IMR-90 (cell line): ENCODE results near the gene PLCG2. TPM values are rescaled to one million over a fixed set of nuclear protein-coding genes. Genes with fewer than 3 reads are reported as not detected.
"Not testable (repeated sequence)": the region's sequence is repeated elsewhere in the genome, so short reads cannot be mapped to it uniquely, and the experiment has no call there.

Source experiments
- ATAC-seq: fragments of 200-7000 bp; cut with Tn5 transposase; 2 replicates; pipeline ENCODE4 v1.9.1; 2020; ENCODE audit warnings: low read depth, mild to moderate bottlenecking, moderate library complexity
- BruUV-seq: library from RNA; stranded (reverse); fragments of 400-500 nt; replicated peaks from 2 replicates; lab custom pipeline; 2021; lab: Mats Ljungman, UMichigan
- CTCF ChIA-PET: fragments of 300-600 bp; formaldehyde crosslinking; extraction: SDS; loops from one replicate; lab custom pipeline; 2021; ENCODE audit warnings: antibody characterized with exemption; lab: Yijun Ruan, JAX
- POLR2A ChIA-PET: fragments of 300-600 bp; sonication (Branson Sonifier 250); formaldehyde crosslinking; loops from one replicate; lab custom pipeline; 2022; ENCODE audit warnings: antibody characterized with exemption; ENCODE audit not compliant: unreplicated experiment; lab: Charles Lee
- DNase-seq: peaks from one replicate; pipeline ENCODE4 v3.0.0; 2013
- H2AFZ ChIP-seq: replicated peaks from 2 replicates; pipeline ENCODE3; 2013; ENCODE audit warnings: low read length, mild to moderate bottlenecking; ENCODE audit not compliant: poor library complexity
- H2AK5ac ChIP-seq: 2 replicates; pipeline ENCODE4 v1.6.1; 2013; ENCODE audit warnings: low read depth, low read length, inconsistent platforms
- H2AK9ac ChIP-seq: replicated peaks from 2 replicates; pipeline ENCODE3; 2013; ENCODE audit warnings: mild to moderate bottlenecking, low read depth, low read length, moderate library complexity; ENCODE audit not compliant: poor library complexity
- H2BK120ac ChIP-seq: 2 replicates; pipeline ENCODE4 v1.6.1; 2013; ENCODE audit warnings: low read depth, low read length, inconsistent platforms
- H2BK15ac ChIP-seq: 3 replicates; pipeline ENCODE4 v1.6.1; 2013; ENCODE audit warnings: low read depth, low read length, inconsistent platforms
- H2BK20ac ChIP-seq: 2 replicates; pipeline ENCODE4 v1.6.1; 2013; ENCODE audit warnings: low read depth, mild to moderate bottlenecking, inconsistent platforms, low read length, moderate library complexity
- H2BK5ac ChIP-seq: 2 replicates; pipeline ENCODE4 v1.6.1; 2013; ENCODE audit warnings: mild to moderate bottlenecking, low read depth, low read length, inconsistent platforms; ENCODE audit not compliant: poor library complexity, severe bottlenecking
- H3K14ac ChIP-seq: replicated peaks from 2 replicates; pipeline ENCODE4 v1.6.1; 2013; ENCODE audit warnings: low read depth, low read length, inconsistent platforms
- H3K18ac ChIP-seq: 2 replicates; pipeline ENCODE4 v1.6.1; 2013; ENCODE audit warnings: low read depth, low read length, control low read depth
- H3K23ac ChIP-seq: 2 replicates; pipeline ENCODE4 v1.6.1; 2013; ENCODE audit warnings: low read depth, low read length, inconsistent platforms
- H3K27ac ChIP-seq: 2 replicates; pipeline ENCODE4 v1.5.1; 2013; ENCODE audit warnings: mild to moderate bottlenecking, control low read depth, low read length; ENCODE audit not compliant: insufficient read depth
- H3K27me3 ChIP-seq: 2 replicates; pipeline ENCODE4 v1.6.1; 2013; ENCODE audit warnings: low read length; ENCODE audit not compliant: control insufficient read depth, insufficient read depth
- H3K36me3 ChIP-seq: 2 replicates; pipeline ENCODE4 v1.6.1; 2013; ENCODE audit warnings: low read length, mixed read lengths; ENCODE audit not compliant: control insufficient read depth, insufficient read depth
- H3K4ac ChIP-seq: 2 replicates; pipeline ENCODE4 v1.6.1; 2013; ENCODE audit warnings: low read depth, low read length, inconsistent platforms
- H3K4me1 ChIP-seq: 2 replicates; pipeline ENCODE4 v1.6.1; 2013; ENCODE audit warnings: low read length, mixed read lengths; ENCODE audit not compliant: control insufficient read depth, insufficient read depth
- H3K4me2 ChIP-seq: 2 replicates; pipeline ENCODE4 v1.6.1; 2013; ENCODE audit warnings: low read depth, mild to moderate bottlenecking, control low read depth, low read length, moderate library complexity
- H3K4me3 ChIP-seq: 2 replicates; pipeline ENCODE4 v1.5.1; 2013; ENCODE audit warnings: low read depth, mild to moderate bottlenecking, control low read depth, low read length, moderate library complexity; ENCODE audit not compliant: insufficient read depth
- H3K56ac ChIP-seq: 2 replicates; pipeline ENCODE4 v1.6.1; 2013; ENCODE audit warnings: low read length, inconsistent platforms; ENCODE audit not compliant: insufficient read depth; ENCODE audit errors: extremely low read depth
- H3K79me1 ChIP-seq, 2 experiments: 2 replicates each; pipeline ENCODE4 v1.6.1; 2013; ENCODE audit warnings: low read length in 2 of 2, inconsistent platforms in 1 of 2, low read depth in 1 of 2
- H3K9ac ChIP-seq: 2 replicates; pipeline ENCODE4 v1.6.1; 2013; ENCODE audit warnings: low read depth, low read length, control low read depth
- H3K9me1 ChIP-seq: 2 replicates; pipeline ENCODE4 v1.6.1; 2013; ENCODE audit warnings: low read length, inconsistent platforms; ENCODE audit not compliant: insufficient read depth
- H3K9me3 ChIP-seq: 2 replicates; pipeline ENCODE4 v1.6.1; 2013; ENCODE audit warnings: low read length; ENCODE audit not compliant: control insufficient read depth, insufficient read depth
- H4K20me1 ChIP-seq: 2 replicates; pipeline ENCODE4 v1.6.1; 2013; ENCODE audit warnings: low read length, inconsistent platforms; ENCODE audit not compliant: insufficient read depth
- H4K5ac ChIP-seq: 2 replicates; pipeline ENCODE4 v1.6.1; 2013; ENCODE audit warnings: mild to moderate bottlenecking, low read depth, low read length, control low read depth
- H4K8ac ChIP-seq, 2 experiments: 2 replicates each; pipeline ENCODE4 v1.6.1; 2013; ENCODE audit warnings: low read depth in 2 of 2, low read length in 2 of 2, control low read depth in 1 of 2, inconsistent platforms in 1 of 2
- H4K91ac ChIP-seq: 2 replicates; pipeline ENCODE4 v1.6.1; 2013; ENCODE audit warnings: low read depth, low read length, inconsistent platforms; ENCODE audit not compliant: insufficient read depth
- WGBS, 2 experiments: methylation state at CpG; one replicate each; pipeline versions ENCODE4 v1.1.5 to v1.1.7; 2013; ENCODE audit warnings: missing lambda C conversion rate in 2 of 2; ENCODE audit not compliant: insufficient read length in 1 of 2; ENCODE audit errors: extremely low coverage in 2 of 2; 5-methylcytosine and 5-hydroxymethylcytosine counted together
- dilution Hi-C: fragments of 300-500 bp; cut with HindIII; formaldehyde crosslinking; loops from one replicate; pipeline ENCODE4 v1.14.3; 2018; ENCODE audit warnings: low sequenced_read_pairs; ENCODE audit not compliant: unreplicated experiment
- in situ Hi-C: fragments of 300-500 bp; cut with MboI; formaldehyde crosslinking; loops from 3 replicates; pipeline ENCODE4 v1.14.3; 2019; ENCODE audit warnings: low sequenced_read_pairs, inconsistent platforms, mixed read lengths
- intact Hi-C: fragments of 100-400 bp; cut with micrococcal nuclease; formaldehyde crosslinking; loops from 2 replicates; pipeline ENCODE4 v1.10.0; 2022
- polyA plus RNA-seq, 3 experiments: library from polyadenylated mRNA; depleted of rRNA; stranded (reverse); fragments of >200 nt; gene quantifications; 2 replicates each; pipeline ENCODE4 v1.2.3, GENCODE V29; 2012; ENCODE audit warnings: low replicate concordance in 1 of 3
- total RNA-seq: library from RNA; depleted of rRNA; stranded (reverse); fragments of >200 nt; gene quantifications from 2 replicates; pipeline ENCODE4 v1.2.3, GENCODE V29; 2012

Gene PLCG2
- total and polyA plus RNA-seq, 2 of the 4 experiments (the other 2 are of a cell fraction): 0.14 to 0.18 TPM

- H3K4me2 ChIP-seq, H3K56ac ChIP-seq, POLR2A ChIA-PET, H3K18ac ChIP-seq, H3K23ac ChIP-seq, H2BK120ac ChIP-seq, H3K27ac ChIP-seq, H4K20me1 ChIP-seq, CTCF ChIA-PET, DNase-seq, H4K5ac ChIP-seq, H2BK5ac ChIP-seq, dilution Hi-C loops, H4K91ac ChIP-seq, H2AK5ac ChIP-seq, intact Hi-C loops, H2BK15ac ChIP-seq, BruUV-seq, H3K4me1 ChIP-seq, in situ Hi-C loops, H3K9ac ChIP-seq, H3K14ac ChIP-seq, H4K8ac ChIP-seq, H3K4me3 ChIP-seq, H3K36me3 ChIP-seq, H3K79me1 ChIP-seq, H3K9me3 ChIP-seq, H3K9me1 ChIP-seq, H3K4ac ChIP-seq, ATAC-seq, H2AK9ac ChIP-seq, H2BK20ac ChIP-seq, H2AFZ ChIP-seq: not testable (repeated sequence)
- WGBS, 2 experiments: no CpG with 5 or more reads among the region's 4 CpGs
- peaks cover 12% of the 10 kb centered on the region for H3K27me3 ChIP-seq
Observed at GRCh38 chr16:82009789-82010188, 230.7 kb downstream of the PLCG2 start.
